Glomerular visceral epithelial cell (primary cell): ENCODE measurements around the gene HOXC11.

ENCODE experiments used
- DNase-seq: peaks from one replicate; pipeline ENCODE4 v3.0.0-alpha.2; 2016; ENCODE audit errors: extremely low spot score

HOXC11 gene

GRCh38 chr12:53973236-53974042 is 513 bp downstream of the HOXC11 start:
- peak; percentile 74 for DNase-seq

DNA sequence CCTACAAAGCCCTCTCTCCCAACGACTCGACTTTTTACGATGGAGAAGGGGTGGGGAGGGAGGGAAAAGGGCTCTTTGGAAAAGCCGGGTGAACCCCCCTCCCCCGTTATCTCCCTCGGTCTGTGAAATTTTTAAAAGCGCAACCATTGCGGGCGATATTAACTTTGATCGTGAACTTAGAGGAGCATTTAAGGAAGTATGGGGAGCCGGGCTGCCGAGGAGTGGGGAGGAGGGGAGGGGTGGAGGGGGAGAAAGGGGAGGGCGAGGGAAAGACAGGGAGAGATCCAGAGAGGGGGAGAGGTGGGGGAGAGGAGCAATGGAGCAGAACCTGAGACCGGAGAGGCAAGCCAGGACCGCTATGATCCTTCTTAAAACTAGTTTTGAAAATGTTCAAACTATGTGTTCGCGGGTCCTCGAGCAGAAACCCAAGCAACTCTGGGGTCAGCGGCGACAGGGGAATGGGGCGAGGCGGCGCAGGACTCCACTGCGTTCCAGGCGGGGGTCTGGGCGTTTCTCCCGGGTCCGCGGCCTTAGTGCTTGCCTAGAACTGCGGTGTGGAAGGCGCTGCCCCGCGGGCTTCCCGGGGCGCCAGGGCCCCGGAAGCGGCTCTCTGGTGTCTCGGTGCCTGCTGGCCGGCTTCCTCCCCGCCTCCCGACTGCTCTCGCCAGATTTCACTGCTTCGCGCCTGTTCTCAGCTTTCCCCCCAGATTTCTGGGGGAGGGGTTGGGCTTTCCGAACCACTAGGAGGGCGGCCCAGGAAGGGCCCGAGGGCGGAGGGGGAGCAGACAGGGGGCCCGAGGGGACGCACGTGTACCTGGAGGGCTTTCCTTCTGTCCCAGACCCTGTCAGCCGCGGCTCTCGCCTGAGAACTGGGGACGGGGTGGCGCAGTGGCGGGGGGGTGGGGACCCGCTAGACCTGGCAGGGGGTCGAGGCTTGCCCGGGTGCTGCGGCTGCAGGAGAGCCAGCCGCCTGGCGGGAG is 1.4 kb downstream of the HOXC11 start, which contains the start of gene HOTAIR:
TSS of gene HOTAIR (minus strand) at position 871 of the 980 bp plus-strand sequence.
- DNase-seq, result peak; percentile 78

DNA sequence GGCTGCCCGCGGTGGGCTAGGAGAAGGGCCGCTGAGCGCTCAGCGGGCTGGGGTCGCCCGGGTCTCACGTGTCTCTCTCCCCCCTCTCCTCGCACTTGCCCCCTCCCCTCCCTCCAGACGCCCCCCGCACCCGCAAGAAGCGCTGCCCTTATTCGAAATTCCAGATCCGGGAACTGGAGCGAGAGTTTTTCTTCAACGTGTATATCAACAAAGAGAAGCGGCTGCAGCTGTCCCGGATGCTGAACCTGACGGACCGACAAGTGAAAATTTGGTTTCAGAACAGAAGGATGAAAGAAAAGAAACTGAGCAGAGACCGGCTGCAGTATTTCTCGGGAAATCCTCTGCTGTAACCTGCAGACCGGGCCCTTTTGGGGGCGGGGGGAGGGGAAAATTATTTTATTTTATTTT is 2.1 kb downstream of the HOXC11 start:
- peak; percentile 27 for DNase-seq

GRCh38 chr12:53975479-53976152 is 2.7 kb downstream of the HOXC11 start:
- DNase-seq, result no peak

- no peak for DNase-seq
Measured at GRCh38 chr12:53976172-53976822, 3.4 kb downstream of the HOXC11 start.

DNA sequence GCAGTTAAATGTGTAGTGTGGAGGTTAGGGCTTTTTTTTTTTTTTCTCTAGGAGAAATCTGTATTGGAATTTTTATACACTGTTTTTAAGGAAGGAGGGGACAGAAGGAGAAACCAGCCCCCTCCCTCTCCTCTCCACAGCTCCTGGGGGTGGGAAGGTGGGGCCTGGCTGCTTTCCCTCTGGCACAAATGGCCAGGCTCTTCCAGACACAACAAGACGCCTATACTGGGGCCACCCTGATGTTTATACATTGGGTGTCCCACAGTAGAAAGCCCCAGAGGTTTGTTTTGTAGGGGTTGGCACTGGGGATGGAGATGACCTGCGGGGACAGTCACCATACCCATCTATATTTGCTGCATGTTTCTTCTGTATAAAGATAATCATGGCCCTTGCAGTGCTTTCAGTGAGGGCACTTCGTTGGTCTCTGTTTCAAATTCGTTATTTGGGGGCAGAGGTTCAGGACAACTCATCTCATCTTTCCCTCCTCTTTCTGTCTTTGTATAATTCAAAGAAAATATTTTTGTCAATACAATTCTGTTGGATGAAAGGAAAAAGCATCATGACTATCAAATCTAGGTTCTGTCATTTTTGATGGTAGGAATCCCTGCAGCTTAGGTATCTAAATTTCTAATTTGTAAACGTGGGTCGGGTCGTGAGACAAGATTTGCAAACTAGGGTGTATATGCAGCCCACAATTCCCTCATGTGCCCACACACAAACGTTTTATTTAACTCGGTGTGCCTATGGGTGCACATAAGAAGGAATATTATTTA is 4.1 kb downstream of the HOXC11 start:
- no peak for DNase-seq

GRCh38 chr12:53977596-53978445 is 4.9 kb downstream of the HOXC11 start:
- DNase-seq, result no peak

- peak; percentile 51 for DNase-seq
Measured at GRCh38 chr12:53978477-53979356, 5.8 kb downstream of the HOXC11 start.

GRCh38 chr12:53980104-53980801 is 7.3 kb downstream of the HOXC11 start:
- peak; percentile 60 for DNase-seq

DNA sequence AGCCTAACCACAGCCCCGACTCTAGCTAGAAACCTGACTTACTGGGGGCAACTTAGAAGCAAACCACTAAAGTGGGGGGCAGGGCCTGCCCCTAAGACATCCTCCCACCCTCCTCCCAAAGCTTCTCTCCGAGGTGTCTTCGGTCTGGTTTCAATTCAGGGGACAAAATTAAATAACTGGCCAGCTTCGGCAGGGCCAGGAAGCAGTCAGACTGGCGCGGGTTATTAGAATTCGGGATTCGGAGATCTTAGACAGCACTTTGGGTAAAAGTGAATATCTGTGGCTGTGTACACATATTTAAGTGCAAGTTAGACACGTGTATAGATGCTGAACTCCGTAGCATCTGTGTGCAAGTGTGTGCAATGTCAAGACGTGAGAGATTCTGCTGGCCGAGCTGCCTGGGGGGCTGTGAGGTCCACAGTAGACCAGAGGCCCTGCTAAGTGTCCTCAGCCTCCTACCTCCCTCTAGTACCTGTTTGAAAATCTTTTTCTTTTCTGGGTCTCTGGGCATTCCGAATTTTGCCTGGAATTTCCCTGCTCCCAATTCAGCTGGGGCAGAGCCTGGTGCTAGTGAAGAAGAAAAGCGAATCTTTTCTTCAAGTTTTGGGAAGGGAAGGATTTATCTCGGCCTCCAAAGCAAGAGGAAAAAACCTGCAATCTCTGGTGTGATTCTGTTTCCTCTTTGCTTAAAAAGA is 8.0 kb downstream of the HOXC11 start:
- peak; percentile 30 for DNase-seq

DNA sequence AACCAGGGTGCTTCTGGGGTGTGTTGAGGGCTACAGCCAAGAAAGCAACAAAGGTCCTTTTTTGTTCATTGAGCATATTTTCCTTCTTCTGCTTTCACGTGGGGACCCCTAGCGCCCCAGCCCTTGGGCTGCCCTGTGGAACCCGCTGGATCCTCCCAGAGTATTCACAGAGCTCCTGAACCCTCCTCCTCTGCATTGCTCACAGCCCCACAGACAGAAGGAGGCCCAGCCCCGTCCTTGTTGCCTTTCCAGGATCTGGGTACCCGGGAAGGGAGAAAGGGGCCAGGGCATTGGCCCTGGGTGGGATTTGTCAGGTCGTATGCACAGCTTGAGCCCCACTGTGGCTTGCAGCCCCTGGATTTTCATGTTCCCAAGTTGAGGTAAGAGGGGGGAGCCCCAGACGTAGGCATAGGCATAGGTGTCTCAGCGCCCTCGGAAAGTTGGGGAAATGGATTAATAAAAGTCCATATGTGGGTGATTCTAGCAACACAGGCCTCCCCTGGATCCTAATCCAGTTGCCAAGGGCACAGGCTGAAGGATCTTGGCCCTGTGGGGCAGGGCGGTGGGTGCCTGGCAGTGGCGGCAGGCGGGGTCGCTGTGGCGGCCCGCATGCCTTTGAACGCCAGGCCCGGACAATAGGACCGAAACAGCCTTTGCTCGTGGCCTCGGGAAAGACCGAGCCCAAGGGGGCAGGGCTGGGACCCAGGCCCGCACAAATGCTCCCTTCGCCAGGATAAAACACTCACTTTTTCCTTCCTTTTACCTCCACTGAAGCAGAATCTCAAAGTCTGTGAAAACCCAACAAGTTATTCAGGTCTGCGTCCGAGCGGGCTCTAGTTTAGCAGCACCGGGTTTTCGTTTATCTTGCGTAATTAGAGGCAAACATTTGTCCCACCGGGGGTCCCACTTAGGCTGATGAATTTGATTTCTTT is 9.0 kb downstream of the HOXC11 start:
- peak; percentile 72 for DNase-seq

DNA sequence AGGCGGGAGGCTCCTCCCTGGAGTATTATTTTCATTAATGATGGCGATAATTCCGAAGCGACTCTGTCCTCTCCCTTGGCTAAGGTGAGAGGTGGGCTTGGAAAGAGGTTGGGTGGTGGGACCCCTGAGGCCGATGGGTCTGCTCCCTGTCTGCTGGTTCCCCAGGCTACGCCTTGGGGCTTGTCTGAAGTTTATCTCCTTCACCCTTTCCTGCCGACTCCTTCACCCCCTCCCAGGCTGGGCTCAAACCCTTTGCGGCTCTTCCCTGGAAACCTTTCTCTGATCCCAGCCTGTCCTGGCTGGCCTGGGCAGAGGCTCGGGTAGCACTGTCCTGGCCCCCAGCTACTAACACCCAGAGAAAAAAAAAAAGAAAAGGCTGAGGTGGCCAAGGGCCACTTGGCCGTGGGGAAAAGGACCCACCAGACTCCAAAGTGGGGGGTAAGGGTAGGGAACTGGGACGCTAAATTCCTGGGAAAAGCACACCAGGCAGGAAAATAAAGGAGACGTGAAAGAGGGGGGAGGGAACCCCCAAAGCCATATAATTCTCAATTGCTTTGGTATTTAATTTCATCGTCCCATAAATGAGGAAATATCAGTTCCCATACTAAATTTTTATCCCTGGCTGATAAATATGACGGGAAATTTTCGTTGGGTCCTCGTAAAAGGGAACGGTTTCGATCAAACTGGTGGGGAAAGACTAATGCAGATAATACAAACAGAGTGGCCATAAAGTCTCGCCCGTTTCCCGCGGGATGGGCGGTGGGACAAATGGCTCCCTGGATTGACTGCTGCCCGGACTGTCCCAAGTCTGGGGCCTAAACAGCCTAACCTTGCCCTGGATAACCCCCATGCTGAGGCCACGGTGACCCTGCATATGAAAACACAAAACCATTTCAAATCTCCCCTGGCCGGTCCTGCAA is 10.0 kb downstream of the HOXC11 start:
- no peak for DNase-seq

DNA sequence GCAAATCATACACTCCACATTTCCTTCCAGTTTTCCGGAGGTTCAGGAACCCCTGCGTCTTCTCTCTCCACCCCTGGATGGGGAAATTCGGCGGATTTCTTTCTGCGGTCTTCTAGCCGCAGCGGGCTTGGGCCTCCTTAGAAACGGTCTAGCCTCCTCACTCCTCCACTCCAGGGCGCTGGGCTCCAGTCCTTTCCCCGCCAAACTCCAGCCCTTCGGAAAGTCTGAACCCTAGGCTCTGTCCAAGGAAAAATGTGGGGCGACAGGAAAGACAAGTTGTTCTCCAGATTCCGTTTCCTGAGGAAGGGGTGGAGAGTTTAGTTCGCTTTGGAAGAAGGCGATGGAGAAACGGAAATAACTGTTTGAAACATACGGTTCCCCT is 10.6 kb downstream of the HOXC11 start:
- no peak for DNase-seq

DNA sequence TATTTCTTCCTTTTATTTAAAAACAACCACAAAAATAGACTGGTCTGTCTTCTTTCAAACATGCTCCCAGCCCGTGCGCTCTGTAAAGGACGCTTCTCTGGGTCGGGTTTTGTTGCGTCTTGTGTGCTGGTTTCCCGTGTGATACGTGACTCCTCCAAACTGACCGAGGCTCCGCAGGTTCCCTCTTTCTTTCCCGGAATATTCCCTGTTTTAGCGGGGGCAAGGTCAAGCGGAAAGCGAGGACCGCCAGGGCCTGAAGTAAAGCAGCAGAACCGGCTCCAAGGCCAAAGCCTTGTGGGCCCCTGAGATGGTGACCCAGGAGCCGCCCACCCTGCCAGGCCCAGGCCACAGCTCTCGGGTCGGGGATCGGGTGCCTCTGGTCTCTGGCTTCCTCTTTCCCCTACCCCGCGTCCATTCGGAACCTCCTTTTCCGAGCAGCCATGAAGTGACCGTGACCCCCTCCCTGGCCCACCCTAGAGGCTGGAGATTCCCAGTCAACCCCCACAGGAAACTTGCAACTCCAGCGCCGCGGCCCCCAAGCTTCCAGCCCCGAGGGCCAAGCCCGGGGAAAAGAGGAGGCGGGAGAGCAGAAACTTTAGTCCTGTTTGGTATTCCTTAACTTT is 11.1 kb downstream of the HOXC11 start:
- DNase-seq, result no peak
